ENCODE measurements around the gene PRPH.
A peak's percentile ranks its signal among the peaks of the same experiment; 100 is the strongest.
"Not testable (repeated sequence)": the region's sequence is repeated elsewhere in the genome, so short reads cannot be mapped to it uniquely, and the experiment has no call there.

The PRPH gene

GRCh38 chr12:49297695-49298060, 2.7 kb downstream of the PRPH start:
- no peak for TF ChIP-seq CTCF (IDR thresholded peaks at IDR 0.05; ENCODE audit: low read depth, low read length)
- no peak overlapping the region for H3K4me3 ChIP-seq (replicated peaks in 1 of 2; ENCODE audit: low read depth in 2 of 2, low read length in 2 of 2)
- DNase-seq (ENCODE audit: low read depth in 2 of 2): no peak

- no peak for DNase-seq (ENCODE audit: low read depth in 2 of 2)
- H3K4me3 ChIP-seq (replicated peaks in 1 of 2; ENCODE audit: low read depth in 2 of 2, low read length in 2 of 2): no peak overlapping the region
Measured at GRCh38 chr12:49298160-49298559, 3.2 kb downstream of the PRPH start.

GRCh38 chr12:49301760-49302159, 6.8 kb downstream of the PRPH start:
- no peak for TF ChIP-seq CTCF (IDR thresholded peaks at IDR 0.05; ENCODE audit: low read depth, low read length)
- no peak overlapping the region for H3K4me3 ChIP-seq (replicated peaks in 1 of 2; ENCODE audit: low read depth in 2 of 2, low read length in 2 of 2)
- no peak for DNase-seq (ENCODE audit: low read depth in 2 of 2)

More at GRCh38 chr12:49298160-49298559, 3.2 kb downstream of the PRPH start:
- TF ChIP-seq CTCF (IDR thresholded peaks at IDR 0.05; ENCODE audit: low read depth, low read length): peak; percentile 5

- no peak for TF ChIP-seq CTCF (IDR thresholded peaks at IDR 0.05; ENCODE audit: low read depth, low read length)
- DNase-seq (ENCODE audit: low read depth in 2 of 2): peak; percentile 35 to 38
- no peak overlapping the region for H3K4me3 ChIP-seq (replicated peaks in 1 of 2; ENCODE audit: low read depth in 2 of 2, low read length in 2 of 2)
Measured at GRCh38 chr12:49304161-49304560, 9.2 kb downstream of the PRPH start.

- TF ChIP-seq CTCF (IDR thresholded peaks at IDR 0.05; ENCODE audit: low read depth, low read length): no peak
- H3K4me3 ChIP-seq (replicated peaks in 1 of 2; ENCODE audit: low read depth in 2 of 2, low read length in 2 of 2): no peak overlapping the region
Measured at GRCh38 chr12:49305762-49306510, 11.0 kb downstream of the PRPH start.

GRCh38 chr12:49309386-49309785, 14.4 kb downstream of the PRPH start:
- DNase-seq (ENCODE audit: low read depth in 2 of 2): no peak
- H3K4me3 ChIP-seq (replicated peaks in 1 of 2; ENCODE audit: low read depth in 2 of 2, low read length in 2 of 2): no peak overlapping the region
- no peak for TF ChIP-seq CTCF (IDR thresholded peaks at IDR 0.05; ENCODE audit: low read depth, low read length)

More at GRCh38 chr12:49305762-49306510, 11.0 kb downstream of the PRPH start:
- DNase-seq (ENCODE audit: low read depth in 2 of 2): no peak

GRCh38 chr12:49310451-49311000, 15.6 kb downstream of the PRPH start:
- DNase-seq (ENCODE audit: low read depth in 2 of 2); H3K4me3 ChIP-seq (replicated peaks in 1 of 2; ENCODE audit: low read depth in 2 of 2, low read length in 2 of 2): not testable (repeated sequence)
